Fibroblast of skin of abdomen (primary cell): Measurements from ENCODE around the gene KRT76.

Experiments used
- DNase-seq: peaks from one replicate; pipeline ENCODE4 v3.0.0-alpha.2; 2013

The KRT76 gene

DNA sequence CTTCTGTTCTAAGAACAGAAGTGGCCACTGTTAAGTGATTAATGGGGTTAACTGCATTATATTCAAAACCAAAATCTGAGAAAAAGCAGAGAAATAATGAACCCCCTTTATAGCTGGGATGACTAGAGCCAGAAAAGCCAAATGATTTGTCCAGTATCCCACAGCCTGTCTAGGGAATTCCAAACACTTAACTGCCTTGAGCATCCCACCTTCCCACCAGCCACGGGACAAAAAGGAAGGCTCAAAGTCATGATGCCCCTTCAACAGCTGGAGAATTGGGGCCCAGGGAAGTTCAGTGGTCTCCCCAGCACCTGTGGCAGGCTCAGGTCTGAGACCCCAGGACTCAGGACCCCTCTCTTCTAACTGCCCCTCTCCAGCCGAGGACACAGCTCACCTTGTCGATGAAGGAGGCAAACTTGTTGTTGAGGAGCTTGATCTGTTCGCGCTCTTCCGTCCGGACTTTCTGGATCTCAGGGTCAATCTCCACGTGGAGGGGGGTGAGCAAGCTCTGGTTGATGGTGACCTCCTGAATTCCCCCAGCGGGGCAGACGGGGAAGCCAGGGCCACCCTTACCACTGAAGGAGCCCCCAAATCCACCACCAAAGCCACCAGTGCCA is 36.2 kb upstream of the KRT76 start:
- no peak for DNase-seq

DNA sequence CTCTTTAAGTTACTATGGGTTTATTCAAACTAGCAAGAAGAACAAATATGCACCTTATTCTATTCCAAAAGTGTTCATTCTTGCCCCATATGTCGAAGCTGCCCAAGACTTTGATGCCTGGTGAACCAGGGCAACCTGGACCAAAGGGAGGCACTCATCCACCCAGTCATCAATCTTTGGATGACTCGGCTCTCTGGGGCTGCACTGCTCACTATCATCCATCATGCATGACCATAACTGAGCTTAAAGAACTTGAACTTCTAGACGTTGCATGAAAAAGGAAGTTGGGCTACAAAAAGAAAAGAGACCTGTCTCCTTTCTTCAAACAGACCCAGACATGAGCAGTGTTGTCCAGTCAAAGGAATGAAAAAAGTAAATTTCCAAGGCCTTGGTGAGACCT is 35.6 kb upstream of the KRT76 start:
- no peak for DNase-seq

DNA sequence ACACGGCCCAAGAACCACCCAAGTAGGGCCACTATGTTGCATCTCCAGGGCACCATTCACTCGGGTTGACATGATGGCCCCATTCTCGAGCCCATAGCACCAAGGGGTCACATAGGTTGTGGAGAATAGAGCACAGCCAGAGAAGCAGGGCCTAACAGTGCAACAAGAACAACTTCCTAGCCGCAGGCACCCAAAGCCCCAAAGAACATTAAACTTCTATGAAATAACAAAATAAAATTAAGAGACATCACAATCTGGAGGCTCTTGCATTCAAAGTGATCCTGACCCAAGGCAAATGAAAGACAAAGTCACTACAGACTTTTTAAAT is 34.9 kb upstream of the KRT76 start:
- DNase-seq = no peak

- no peak for DNase-seq
These were observed 34.3 kb upstream of the KRT76 start for GRCh38 chr12:52811191-52812072.

- DNase-seq = no peak
These were observed 33.4 kb upstream of the KRT76 start for GRCh38 chr12:52810554-52810953.

DNA sequence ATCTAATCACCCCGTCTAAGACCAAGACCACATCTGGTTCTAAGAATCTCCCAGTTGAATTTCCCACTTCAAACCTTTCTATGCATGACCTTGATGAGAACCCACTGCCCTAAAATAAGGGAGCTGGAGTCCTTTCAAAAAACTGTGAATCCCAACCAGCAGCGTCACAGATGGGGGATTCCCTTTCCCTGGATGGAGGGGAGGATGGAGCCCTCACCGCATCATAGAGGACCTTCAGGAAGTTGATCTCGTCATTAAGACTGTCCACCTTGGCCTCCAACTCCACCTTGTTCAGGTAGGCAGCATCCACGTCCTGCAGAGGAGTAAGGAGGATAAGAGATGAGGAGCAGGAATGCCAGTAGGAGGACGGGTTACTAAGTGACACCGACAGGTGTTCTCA is 32.0 kb upstream of the KRT76 start:
- no peak for DNase-seq

DNA sequence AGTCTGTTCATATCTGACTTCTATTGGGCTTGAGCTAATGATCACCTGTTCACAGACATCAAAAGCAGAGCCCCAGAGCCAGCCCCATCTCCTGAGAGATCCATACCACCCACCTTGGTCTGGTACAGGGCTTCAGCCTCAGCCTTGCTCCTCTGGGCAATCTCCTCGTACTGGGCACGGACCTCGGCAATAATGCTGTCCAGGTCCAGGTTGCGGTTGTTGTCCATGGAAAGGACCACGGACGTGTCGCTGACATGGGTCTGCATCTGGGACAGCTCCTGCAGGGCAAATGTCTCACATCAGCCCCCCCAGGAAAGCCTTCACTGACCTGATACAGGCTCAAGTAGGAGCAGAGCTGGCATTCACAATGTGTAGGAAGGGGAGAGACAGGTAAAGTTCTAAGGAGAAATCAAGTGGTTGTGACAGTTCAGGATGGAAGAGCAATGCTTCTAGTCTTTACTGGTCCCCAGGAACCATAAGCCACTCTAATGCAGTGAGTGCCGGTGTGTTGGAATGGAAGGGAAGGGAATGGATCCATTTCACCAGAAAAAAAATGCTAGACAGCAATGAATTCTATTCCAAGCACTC is 31.5 kb upstream of the KRT76 start:
- DNase-seq = no peak

DNA sequence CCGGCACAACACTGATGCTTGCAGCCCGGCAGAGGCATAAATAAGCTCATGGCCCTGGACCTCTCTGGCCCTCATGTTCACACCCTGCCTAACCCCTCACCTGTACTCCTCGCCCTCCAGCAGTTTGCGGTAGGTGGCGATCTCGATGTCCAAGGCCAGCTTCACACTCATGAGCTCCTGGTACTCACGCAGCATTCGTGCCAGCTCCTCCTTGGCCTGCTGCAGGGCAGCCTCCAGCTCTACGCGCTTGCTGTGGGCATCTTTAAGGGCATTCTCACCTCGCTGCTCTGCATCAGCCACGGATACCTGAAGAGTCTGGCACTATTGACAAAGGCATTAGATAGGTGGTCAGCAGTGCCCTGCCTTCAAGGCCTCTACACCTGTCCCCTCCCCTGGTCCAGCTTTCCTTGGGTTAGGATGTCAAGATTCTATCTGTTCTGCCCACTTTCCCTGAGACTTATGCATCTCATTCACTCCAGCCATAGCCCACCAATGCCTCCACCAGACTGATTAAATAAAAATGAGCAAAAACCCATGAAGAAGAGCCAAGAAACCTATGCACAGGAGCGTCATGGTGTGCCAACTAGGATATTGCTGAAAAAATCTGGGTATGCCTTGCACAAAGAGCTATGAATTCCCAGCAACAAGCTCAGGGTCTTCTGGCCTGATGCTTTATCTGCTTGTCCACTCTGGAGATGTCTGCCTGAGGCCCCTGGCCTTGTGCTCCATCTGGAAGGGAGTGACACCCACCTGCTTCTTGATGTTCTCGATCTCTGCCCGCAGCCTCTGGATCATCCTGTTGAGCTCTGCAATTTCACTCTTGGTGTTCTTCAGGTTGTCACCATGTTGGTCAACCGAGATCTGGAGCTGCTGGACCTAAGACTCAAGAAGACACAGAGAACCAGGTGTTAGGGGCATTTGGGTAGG is 30.7 kb upstream of the KRT76 start:
- DNase-seq = no peak

- no peak for DNase-seq
These were observed 29.8 kb upstream of the KRT76 start for GRCh38 chr12:52806821-52807543.

- DNase-seq = no peak
These were observed 29.1 kb upstream of the KRT76 start for GRCh38 chr12:52806169-52806811.

GRCh38 chr12:52805739-52806138 is 28.6 kb upstream of the KRT76 start:
- DNase-seq = no peak

- DNase-seq = no peak
These were observed 27.9 kb upstream of the KRT76 start for GRCh38 chr12:52805000-52805399.

- no peak for DNase-seq
These were observed 25.3 kb upstream of the KRT76 start for GRCh38 chr12:52802442-52802841.

DNA sequence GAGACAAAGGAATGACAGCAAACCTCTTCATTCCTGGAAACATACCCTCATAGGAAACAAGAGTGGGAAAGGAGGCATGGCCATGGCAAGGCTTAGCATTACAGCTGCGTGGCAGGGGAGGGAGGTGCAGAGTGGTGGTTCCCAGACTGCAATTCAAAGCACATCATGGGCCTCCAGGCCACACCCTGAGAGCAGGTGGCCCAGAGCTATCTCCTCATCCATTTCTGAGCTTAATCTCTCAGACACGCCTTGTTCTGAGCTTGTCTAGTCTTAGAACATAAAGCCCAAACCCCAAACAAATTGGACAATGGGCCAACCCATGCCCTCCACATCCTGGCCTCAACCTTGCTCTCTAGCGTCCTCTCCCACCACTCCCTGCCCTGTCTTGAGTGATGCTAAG is 24.6 kb upstream of the KRT76 start:
- DNase-seq = no peak

DNA sequence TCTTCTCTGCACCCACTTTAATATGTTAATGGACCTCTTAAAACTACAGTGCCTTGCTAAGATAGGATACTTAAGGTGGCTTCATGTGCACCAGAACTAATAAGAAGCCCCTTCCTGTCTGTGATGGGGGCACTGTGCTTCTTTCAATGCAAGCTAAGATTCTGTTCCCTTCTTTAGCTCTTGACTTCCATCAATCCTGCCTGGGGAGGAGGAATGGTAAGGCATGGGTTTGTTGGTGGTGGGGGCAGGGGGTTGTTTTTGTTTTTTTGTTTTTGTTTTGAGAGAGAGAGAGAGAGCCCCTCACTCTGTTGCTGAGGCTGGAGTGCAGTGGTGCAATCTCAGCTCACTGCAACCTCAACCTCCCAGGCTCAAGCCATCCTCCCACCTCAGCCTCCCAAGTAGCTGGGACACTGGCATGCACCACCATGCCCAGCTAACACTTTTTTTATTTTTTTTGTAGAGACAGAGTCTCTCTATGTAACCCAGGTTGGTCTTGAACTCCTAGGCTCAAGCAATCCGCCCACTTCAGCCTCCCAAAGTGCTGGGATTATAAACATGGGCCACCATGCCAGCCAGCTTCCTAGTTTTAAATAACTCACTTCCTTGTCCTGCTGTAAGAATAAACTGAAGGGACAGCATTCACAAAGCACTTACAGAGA is 23.2 kb upstream of the KRT76 start:
- no peak for DNase-seq

DNA sequence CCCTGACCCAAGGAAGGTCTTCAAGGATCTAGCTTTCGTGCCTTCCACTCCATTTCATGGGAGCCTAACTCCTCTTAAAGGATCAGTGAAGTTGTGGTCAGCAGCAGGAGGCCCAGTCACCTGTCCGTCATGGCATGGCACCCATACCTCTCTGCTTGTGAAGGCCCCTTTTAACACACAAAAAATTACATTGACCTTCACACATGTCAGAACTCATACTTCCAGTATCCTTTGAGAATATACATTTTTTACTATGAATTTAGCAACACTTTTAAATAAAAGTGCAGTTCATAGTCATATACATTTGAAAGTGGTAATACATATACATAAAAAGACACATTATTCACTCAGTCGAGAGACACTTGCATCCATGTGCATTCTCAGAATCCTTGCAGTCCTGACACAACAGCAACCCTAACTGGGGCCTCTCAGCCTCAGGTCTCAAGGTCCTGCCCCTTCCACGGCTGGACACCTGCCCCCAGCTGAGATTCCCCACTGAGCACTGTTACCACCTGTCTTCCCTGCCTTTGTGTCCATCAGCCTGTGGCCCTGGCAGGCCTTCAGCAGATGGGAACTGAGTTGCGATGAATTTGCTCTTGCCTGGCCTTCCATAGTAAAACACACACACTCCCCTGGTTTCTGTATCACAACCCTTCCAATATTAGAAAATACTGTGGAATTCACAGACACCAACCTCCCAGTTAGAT is 22.5 kb upstream of the KRT76 start:
- DNase-seq = no peak

DNA sequence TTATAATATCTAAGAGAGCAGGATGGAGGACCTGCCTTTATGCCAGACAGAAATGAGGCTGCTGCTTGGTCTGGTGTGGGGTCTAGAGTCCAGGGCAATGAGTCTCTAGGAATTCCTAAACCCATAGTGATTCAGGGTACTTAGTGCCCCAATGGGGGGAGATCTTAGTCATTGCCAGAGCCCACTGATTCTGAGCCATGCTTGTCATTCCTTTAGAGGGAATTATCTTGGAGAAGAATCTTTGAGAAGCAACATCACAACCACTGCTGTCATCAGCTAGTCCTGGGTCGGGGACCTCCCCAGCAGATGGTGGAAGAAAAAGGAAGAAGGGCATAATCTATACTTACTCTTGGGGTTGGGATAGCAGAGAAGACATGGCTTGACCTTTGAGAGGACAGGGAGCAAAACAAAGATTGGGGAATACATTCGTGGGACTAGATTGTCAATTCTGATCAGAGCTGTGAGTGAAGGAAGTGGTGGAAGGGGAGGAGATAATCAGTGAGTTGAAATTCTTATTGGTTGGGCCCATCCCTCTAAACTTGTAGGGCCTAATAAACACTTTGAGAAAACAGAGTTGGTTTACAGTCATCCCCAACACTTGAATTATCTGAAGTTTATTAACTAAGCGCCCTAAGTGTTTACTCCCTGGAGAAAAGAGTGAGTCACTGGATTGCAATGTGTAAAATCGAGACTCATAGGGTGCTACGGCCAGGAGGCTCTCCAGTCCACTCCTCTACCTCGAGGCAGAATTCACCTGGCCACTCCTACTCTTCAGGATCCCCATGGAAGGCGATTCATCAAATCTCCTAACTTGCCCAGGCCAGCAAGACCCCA is 21.7 kb upstream of the KRT76 start:
- peak; percentile 84 for DNase-seq

DNA sequence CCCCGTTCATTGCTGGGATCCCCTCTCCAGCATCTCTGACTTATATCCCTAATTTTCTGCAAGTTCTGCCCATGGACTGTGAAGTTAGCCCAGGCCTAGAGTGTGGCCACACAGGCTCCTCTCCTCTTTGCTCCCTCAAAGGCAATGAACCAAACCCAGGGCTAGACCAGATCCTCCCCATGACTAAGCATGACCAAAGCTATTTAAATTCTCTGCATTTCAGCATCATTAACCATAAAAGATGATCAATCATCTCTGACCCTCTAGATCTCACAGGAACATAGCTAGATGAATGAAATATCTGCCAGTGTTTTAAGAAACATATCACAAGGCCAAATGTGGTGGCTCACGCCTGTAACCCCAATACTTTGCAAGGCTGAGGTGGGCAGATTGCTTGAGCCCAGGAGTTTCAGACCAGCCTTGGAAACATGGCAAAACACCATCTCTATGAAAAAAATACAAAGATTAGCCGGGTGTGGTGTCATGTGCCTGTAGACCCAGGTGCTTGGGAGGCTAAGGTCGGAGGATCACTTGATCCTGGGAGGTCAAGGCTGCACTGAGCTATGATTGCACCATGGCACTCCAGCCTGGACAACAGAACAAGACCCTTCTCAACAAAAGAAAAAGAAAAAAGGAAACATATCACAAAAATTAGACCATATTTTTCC is 21.0 kb upstream of the KRT76 start:
- DNase-seq = peak; percentile 84

DNA sequence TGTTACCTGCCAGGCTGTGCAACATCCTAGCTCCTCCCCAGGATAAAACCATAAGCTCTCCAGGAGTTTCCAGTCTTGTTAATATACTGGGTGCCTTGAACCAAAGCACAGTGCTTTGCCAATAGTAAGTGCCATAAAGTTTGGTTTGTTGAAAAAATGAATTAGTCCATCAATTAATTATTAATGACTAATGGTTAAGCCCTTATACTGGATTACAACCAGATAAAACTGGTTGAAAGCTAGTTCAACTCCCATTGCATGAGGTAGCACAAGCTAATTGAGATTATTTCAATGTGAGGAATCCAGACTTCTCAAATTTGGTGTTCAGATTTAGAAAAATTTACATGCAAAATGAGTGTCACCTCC is 20.4 kb upstream of the KRT76 start:
- no peak for DNase-seq
